ENCODE data around the gene SLC35G6. TPM values are rescaled to one million over a fixed set of nuclear protein-coding genes. Genes with fewer than 3 reads are reported as not detected.

SLC35G6 gene
- total RNA-seq, 2 donors from 2014 or later = not detected

DNA sequence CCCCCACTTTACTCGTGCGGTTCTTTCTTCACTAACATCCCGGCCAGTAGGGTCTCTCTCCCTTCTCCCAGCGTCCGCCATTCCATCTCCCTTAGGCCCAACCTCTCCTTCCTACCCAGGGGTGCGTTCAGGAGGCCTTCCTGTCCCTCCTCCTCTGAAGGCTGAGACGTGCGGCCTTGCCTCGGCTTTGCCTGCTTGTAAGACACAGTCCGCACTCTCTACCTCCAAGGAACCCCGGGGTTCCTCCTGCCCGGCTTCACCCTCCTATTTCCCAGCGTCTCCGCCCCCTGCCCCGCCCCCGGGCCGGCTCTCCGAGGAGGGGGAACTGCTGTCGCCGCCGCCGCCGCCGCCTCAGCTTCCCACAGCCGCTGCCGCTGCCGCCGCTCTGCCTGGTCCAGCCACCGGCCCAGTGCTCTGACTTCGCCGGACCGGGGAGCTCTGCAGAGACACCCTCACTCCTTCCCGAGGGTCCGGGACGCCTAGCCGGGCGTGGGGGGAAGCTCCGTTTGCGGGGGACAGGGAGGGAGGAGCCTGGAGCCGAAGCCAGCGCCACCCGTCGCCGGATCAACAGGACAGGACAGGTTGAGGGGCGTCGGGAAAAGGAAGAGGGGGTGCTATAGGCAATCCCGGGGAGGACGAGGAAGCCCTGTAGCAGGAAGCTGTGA is 43.2 kb upstream of the SLC35G6 start:
- no peak overlapping the region for H3K27ac ChIP-seq
- TF ChIP-seq, protein P1, sequence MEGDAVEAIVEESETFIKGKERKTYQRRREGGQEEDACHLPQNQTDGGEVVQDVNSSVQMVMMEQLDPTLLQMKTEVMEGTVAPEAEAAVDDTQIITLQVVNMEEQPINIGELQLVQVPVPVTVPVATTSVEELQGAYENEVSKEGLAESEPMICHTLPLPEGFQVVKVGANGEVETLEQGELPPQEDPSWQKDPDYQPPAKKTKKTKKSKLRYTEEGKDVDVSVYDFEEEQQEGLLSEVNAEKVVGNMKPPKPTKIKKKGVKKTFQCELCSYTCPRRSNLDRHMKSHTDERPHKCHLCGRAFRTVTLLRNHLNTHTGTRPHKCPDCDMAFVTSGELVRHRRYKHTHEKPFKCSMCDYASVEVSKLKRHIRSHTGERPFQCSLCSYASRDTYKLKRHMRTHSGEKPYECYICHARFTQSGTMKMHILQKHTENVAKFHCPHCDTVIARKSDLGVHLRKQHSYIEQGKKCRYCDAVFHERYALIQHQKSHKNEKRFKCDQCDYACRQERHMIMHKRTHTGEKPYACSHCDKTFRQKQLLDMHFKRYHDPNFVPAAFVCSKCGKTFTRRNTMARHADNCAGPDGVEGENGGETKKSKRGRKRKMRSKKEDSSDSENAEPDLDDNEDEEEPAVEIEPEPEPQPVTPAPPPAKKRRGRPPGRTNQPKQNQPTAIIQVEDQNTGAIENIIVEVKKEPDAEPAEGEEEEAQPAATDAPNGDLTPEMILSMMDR (IDR thresholded peaks at IDR 0.05) = no peak
- peak overlapping the region; percentile 83 for H3K4me3 ChIP-seq
- no peaks in the 10 kb centered on the region for H3K9me3 ChIP-seq
- no peak for DNase-seq (ENCODE audit: low spot score)
- H3K36me3 ChIP-seq = no peaks in the 10 kb centered on the region
- ATAC-seq (ENCODE audit: insufficient number of reproducible peaks, low FRiP score, low read depth) = no peak
- H3K27me3 ChIP-seq (replicated peaks; ENCODE audit: insufficient read depth) = peaks cover 5% of the 10 kb centered on the region
- H3K4me1 ChIP-seq (ENCODE audit: control insufficient read depth in 1 of 2, low read depth in 2 of 2) = peaks cover 25 to 53% of the 10 kb centered on the region in 2 donors

DNA sequence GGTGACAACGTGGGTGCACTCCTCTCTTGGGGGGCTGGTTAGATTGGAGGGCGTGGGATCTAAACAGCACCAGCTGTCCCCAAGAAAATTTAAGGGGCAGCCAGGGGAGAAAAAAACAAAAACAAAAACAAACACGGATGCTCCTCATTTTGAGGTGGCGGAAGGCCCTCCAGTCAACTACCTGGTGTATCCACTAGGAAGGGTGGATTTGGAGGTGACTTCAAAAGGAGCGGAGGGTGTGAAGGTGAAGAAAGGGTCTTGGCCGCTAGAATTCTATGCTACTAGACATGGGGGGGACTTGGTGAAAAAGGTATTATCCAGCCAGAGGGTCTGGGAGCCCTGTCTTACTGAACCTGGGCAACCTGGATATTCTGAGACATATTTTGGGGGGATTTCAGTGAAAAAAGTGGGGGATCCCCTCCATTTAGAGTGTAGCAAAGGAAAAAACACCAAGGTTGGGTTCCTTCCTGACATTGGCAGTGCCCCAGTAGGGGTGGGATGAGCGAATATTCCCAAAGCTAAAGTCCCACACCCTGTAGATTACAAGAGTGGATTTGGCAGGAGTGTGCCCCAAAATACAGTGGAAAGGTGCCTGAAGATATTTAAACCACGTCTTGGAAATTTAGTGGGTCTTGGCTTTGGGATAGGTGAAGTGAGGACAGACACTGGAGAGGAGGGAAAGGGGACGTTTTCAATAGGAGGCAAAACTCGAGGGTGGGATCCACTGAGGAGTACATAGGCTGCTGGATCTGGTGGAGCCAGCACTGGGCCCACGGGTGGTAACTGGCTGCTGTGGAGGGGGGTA is 42.4 kb upstream of the SLC35G6 start:
- H3K9me3 ChIP-seq = no peaks in the 10 kb centered on the region
- peaks cover 5% of the 10 kb centered on the region for H3K27me3 ChIP-seq (replicated peaks; ENCODE audit: insufficient read depth)
- ATAC-seq (ENCODE audit: insufficient number of reproducible peaks, low FRiP score, low read depth) (no peak), DNase-seq (ENCODE audit: low spot score) (no peak)
- TF ChIP-seq, protein P1 (IDR thresholded peaks at IDR 0.05) = no peak
- peaks cover 25 to 54% of the 10 kb centered on the region in 2 donors for H3K4me1 ChIP-seq (ENCODE audit: control insufficient read depth in 1 of 2, low read depth in 2 of 2)
- peak overlapping the region in 1 of 2 donors; percentile 38 for H3K27ac ChIP-seq
- H3K36me3 ChIP-seq = no peaks in the 10 kb centered on the region
- H3K4me3 ChIP-seq = peak overlapping the region; percentile 83

DNA sequence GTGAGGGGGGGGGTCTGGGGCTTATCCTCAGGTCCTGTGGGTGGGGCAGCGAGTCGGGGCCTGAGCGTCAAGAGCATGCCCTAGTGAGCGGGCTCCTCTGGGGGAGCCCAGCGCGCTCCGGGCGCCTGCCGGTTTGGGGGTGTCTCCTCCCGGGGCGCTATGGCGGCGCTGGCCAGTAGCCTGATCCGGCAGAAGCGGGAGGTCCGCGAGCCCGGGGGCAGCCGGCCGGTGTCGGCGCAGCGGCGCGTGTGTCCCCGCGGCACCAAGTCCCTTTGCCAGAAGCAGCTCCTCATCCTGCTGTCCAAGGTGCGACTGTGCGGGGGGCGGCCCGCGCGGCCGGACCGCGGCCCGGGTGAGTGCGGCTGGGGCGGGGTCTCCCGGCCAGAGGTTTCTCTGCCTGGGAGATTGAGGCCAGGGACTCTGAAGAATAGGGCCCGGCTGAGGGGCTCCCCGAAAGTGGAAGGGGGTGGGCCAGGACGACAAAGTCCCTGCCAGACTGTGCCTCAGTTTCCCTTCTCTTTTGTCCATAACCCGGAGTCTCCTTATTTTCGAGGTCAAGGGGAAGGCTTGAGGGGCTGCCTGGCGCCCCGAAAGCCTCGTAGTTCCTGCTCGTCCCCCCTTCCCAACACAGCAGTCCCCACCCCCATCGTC is 41.7 kb upstream of the SLC35G6 start, which contains the start of gene FGF11:
Gene FGF11, plus strand, starts transcription at position 51 of the 651 bp plus-strand sequence. Its CDS starts 109 bp downstream, at position 160.
- Histone ChIP-seq H3K4me1 (ENCODE audit: control insufficient read depth in 1 of 2, low read depth in 2 of 2) (peaks cover 27 to 61% of the 10 kb centered on the region in 2 donors), H3K36me3 (no peaks in the 10 kb centered on the region), H3K27ac (peak within 1 kb of the TSS in 1 of 2 donors; percentile 38), H3K9me3 (no peaks in the 10 kb centered on the region), H3K27me3 (replicated peaks; ENCODE audit: insufficient read depth) (peaks cover 5% of the 10 kb centered on the region), H3K4me3 (peak within 1 kb of the TSS; percentile 83)
- TF ChIP-seq, protein P1 (IDR thresholded peaks at IDR 0.05) = no peak
- ATAC-seq (ENCODE audit: insufficient number of reproducible peaks, low FRiP score, low read depth) = no peak
- no peak for DNase-seq (ENCODE audit: low spot score)

DNA sequence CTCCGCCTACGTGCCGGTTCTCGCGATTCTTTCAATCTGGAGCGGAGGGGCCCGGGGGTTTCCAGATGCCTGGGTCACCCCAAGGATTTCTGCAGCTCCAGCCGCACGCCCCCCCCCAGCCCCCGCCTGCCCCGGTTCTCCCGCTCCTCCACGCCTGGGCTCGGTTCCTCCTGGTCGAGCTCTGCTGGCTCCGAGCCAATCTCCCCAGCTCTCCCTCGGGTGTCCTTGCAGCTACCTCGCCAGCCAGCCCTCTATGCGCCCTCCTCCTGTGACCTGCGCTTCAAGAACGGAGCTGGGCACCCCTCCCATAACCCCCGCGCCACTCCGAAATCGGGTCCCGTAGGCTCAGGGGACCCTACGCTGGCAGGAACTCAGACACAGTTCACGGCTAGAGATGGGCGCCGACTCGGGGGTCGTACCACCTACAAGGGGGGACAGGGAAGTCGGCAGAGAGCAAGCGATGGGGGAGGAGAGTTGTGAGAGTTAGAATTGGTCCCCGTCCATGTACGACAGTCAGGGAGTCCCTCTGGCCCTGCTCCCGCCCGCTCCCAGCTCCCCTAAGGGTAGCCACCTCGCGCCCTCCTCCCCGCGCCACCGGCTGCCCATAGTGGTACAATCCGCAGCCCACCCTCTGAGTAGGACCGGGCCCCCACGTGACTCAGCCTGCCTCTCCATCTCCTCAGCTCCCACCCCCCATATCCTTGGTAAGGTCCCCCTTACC is 41.0 kb upstream of the SLC35G6 start:
- DNase-seq (ENCODE audit: low spot score) = no peak
- Histone ChIP-seq H3K4me3 (peak overlapping the region; percentile 63), H3K27ac (no peak overlapping the region), H3K4me1 (ENCODE audit: control insufficient read depth in 1 of 2, low read depth in 2 of 2) (peaks cover 32 to 66% of the 10 kb centered on the region in 2 donors), H3K9me3 (no peaks in the 10 kb centered on the region), H3K27me3 (replicated peaks; ENCODE audit: insufficient read depth) (peaks cover 5% of the 10 kb centered on the region), H3K36me3 (no peaks in the 10 kb centered on the region)
- TF ChIP-seq, protein P1 (IDR thresholded peaks at IDR 0.05) = no peak
- no peak for ATAC-seq (ENCODE audit: insufficient number of reproducible peaks, low FRiP score, low read depth)

Measured in thoracic aorta (tissue), 2 donors.